HG03135 (cell line): ENCODE data around the gene LAMC2.
"Not testable (repeated sequence)": the region's sequence is repeated elsewhere in the genome, so short reads cannot be mapped to it uniquely, and the experiment has no call there.

ENCODE experiments used
- ATAC-seq: cut with Tn5 transposase; IDR thresholded peaks from one replicate; pipeline ENCODE4 v1.9.1; 2021; ENCODE audit warnings: mild to moderate bottlenecking, moderate library complexity; ENCODE audit not compliant: unreplicated experiment

LAMC2 gene

GRCh38 chr1:183236158-183236725 is 50.2 kb downstream of the LAMC2 start:
- no peak for ATAC-seq

- ATAC-seq: no peak
Measured at GRCh38 chr1:183237046-183237445, 51.0 kb downstream of the LAMC2 start.

- no peak for ATAC-seq
Measured at GRCh38 chr1:183238071-183238470, 52.0 kb downstream of the LAMC2 start.

- no peak for ATAC-seq
Measured at GRCh38 chr1:183239220-183239742, 53.2 kb downstream of the LAMC2 start.

- ATAC-seq: no peak
Measured at GRCh38 chr1:183239793-183240525, 53.9 kb downstream of the LAMC2 start.

- no peak for ATAC-seq
Measured at GRCh38 chr1:183240526-183240825, 54.4 kb downstream of the LAMC2 start.

- not testable (repeated sequence) for ATAC-seq
Measured at GRCh38 chr1:183240853-183241252, 54.8 kb downstream of the LAMC2 start.

GRCh38 chr1:183241471-183241870 is 55.4 kb downstream of the LAMC2 start:
- no peak for ATAC-seq

GRCh38 chr1:183242556-183242955 is 56.5 kb downstream of the LAMC2 start:
- ATAC-seq: no peak

GRCh38 chr1:183243161-183244050 is 57.3 kb downstream of the LAMC2 start:
- ATAC-seq: no peak

- no peak for ATAC-seq
Measured at GRCh38 chr1:183244466-183244865, 58.4 kb downstream of the LAMC2 start.

GRCh38 chr1:183245357-183245756 is 59.3 kb downstream of the LAMC2 start:
- no peak for ATAC-seq

- ATAC-seq: no peak
Measured at GRCh38 chr1:183246436-183246835, 60.4 kb downstream of the LAMC2 start.

- no peak for ATAC-seq
Measured at GRCh38 chr1:183247066-183247465, 61.0 kb downstream of the LAMC2 start.

- no peak for ATAC-seq
Measured at GRCh38 chr1:183247484-183247883, 61.4 kb downstream of the LAMC2 start.

- no peak for ATAC-seq
Measured at GRCh38 chr1:183247931-183248330, 61.9 kb downstream of the LAMC2 start.

GRCh38 chr1:183248989-183249691 is 63.1 kb downstream of the LAMC2 start:
- ATAC-seq: no peak

GRCh38 chr1:183249941-183250452 is 63.9 kb downstream of the LAMC2 start:
- ATAC-seq: no peak

- no peak for ATAC-seq
Measured at GRCh38 chr1:183251101-183251958, 65.3 kb downstream of the LAMC2 start.

GRCh38 chr1:183251959-183252450 is 65.9 kb downstream of the LAMC2 start:
- ATAC-seq: no peak
